Measurements from ENCODE around the gene TULP4.

GRCh38 chr6:158499601-158500000 is 187.3 kb downstream of the TULP4 start:
- TF ChIP-seq SUZ12 (IDR thresholded peaks at IDR 0.05; ENCODE audit: extremely low read depth, insufficient read depth, insufficient read length) (no peak), YY1 (IDR thresholded peaks at IDR 0.05; ENCODE audit: insufficient read depth, insufficient read length) (no peak), ZNF274 (IDR thresholded peaks at IDR 0.05; ENCODE audit: low read depth, low read length) (no peak)

All from NT2/D1 (cell line).